GM12875 (cell line): ENCODE data around the gene SPAG17.

ENCODE experiments used
- H3K4me3 ChIP-seq: one replicate; pipeline ENCODE4 v1.5.1; 2011; ENCODE audit warnings: low read depth, low read length, control low read depth
- TF ChIP-seq, protein P1 (sequence below): IDR thresholded peaks from 2 replicates; pipeline ENCODE4 v1.5.1; 2011; ENCODE audit warnings: low read depth, mild to moderate bottlenecking, control low read depth, inconsistent platforms, low read length, moderate library complexity, borderline replicate concordance; ENCODE audit not compliant: insufficient read depth

SPAG17 gene

GRCh38 chr1:117959364-117959763 lies 225.7 kb downstream of the SPAG17 start:
- H3K4me3 ChIP-seq = no peak overlapping the region
- TF ChIP-seq, protein P1, sequence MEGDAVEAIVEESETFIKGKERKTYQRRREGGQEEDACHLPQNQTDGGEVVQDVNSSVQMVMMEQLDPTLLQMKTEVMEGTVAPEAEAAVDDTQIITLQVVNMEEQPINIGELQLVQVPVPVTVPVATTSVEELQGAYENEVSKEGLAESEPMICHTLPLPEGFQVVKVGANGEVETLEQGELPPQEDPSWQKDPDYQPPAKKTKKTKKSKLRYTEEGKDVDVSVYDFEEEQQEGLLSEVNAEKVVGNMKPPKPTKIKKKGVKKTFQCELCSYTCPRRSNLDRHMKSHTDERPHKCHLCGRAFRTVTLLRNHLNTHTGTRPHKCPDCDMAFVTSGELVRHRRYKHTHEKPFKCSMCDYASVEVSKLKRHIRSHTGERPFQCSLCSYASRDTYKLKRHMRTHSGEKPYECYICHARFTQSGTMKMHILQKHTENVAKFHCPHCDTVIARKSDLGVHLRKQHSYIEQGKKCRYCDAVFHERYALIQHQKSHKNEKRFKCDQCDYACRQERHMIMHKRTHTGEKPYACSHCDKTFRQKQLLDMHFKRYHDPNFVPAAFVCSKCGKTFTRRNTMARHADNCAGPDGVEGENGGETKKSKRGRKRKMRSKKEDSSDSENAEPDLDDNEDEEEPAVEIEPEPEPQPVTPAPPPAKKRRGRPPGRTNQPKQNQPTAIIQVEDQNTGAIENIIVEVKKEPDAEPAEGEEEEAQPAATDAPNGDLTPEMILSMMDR = no peak

GRCh38 chr1:117952386-117952785 lies 232.6 kb downstream of the SPAG17 start:
- H3K4me3 ChIP-seq = no peak overlapping the region
- TF ChIP-seq, protein P1 = no peak

DNA sequence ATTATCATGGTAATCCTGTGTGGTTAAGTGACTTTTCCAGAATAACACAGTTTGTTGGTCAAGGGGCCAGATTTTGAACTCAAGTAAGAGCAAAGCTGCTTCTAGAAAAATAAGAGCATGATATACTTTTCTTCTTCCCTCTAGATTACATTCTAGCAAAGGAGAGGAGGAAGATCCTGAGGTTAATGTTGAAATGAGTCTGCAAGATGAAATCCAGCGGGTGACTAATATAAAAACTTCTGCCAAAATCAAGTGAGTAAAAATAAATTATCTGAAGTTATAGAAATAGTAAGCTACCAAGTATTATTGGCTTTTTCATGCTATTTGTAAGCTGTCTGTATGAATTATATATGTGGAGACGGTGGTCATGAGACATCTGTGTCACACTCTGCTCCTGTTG lies 242.7 kb downstream of the SPAG17 start:
- TF ChIP-seq, protein P1 = no peak
- no peak overlapping the region for H3K4me3 ChIP-seq

DNA sequence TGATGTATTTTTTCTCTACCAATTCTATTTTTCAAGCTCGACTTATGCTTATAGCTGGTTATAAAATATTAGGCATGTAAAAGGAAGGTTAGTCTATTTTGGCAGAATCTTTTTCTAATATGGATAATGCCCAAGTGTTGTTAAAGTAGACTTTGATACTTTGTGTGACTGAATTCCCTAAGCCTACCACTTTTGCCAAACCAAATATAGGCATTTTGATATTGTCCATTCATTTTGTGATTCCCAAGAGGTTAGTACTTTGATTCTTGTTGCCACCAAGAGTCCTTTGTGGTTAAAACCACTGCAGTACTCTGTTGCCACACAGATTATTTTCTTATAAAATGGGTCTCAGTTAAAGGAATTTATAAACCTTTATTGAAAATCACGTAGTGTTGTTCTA lies 251.3 kb downstream of the SPAG17 start:
- no peak overlapping the region for H3K4me3 ChIP-seq
- TF ChIP-seq, protein P1 = no peak

- no peak overlapping the region for H3K4me3 ChIP-seq
- TF ChIP-seq, protein P1 = no peak
Observed at GRCh38 chr1:117932576-117932975, 252.5 kb downstream of the SPAG17 start.

DNA sequence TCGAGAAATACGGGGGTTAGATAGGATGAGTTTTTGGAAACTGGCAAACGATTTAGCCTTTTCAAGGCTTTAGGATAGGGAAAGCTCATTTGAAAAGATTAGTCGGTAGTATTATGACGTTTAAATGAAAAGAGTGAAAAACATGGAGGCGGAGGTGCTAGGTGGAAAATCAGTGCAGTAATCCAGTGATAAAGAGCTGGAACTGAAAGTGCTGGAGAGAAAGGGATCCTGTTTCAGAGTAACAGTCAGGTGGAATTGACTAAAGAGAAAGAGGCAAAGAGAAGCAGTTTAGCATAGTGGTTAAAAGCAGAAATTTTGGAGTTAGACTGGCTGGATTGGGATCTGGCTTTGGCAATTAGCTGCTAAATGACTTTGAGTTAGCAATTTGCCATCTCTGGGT lies 254.5 kb downstream of the SPAG17 start:
- H3K4me3 ChIP-seq = peak overlapping the region; percentile 95
- TF ChIP-seq, protein P1 = no peak

GRCh38 chr1:117930173-117930447 lies 254.9 kb downstream of the SPAG17 start:
- TF ChIP-seq, protein P1 = no peak
- peak overlapping the region; percentile 95 for H3K4me3 ChIP-seq
